SU-DHL-6 (cell line): ENCODE data around the gene ATXN2L.
"Not testable (repeated sequence)": the region's sequence is repeated elsewhere in the genome, so short reads cannot be mapped to it uniquely, and the experiment has no call there.

Source experiments
- H2AFZ ChIP-seq: fragments of 200-600 bp; sonication (generic); 2 replicates; pipeline ENCODE4 v1.6.1; 2014; ENCODE audit warnings: low read depth, mild to moderate bottlenecking, moderate library complexity, mixed read lengths, antibody characterized with exemption, low read length; ENCODE audit not compliant: severe bottlenecking
- H3F3A ChIP-seq: fragments of 200-600 bp; shearing (Covaris generic); 2 replicates; pipeline ENCODE4 v1.6.0; 2016; ENCODE audit warnings: antibody characterized with exemption, mild to moderate bottlenecking; ENCODE audit not compliant: insufficient read depth
- H3K27ac ChIP-seq: fragments of 200-600 bp; sonication (generic); 2 replicates; pipeline ENCODE4 v1.5.1; 2016; ENCODE audit warnings: low read depth, mild to moderate bottlenecking, low read length, moderate library complexity, mixed read lengths
- H3K27me3 ChIP-seq: fragments of 200-600 bp; sonication (generic), shearing (Covaris generic); 2 replicates; pipeline ENCODE4 v1.6.0; 2014; ENCODE audit warnings: mild to moderate bottlenecking, low read length
- H3K36me3 ChIP-seq: fragments of 200-600 bp; sonication (generic); 2 replicates; pipeline ENCODE4 v1.6.1; 2014; ENCODE audit warnings: mild to moderate bottlenecking, low read length, mixed read lengths
- H3K4me2 ChIP-seq: fragments of 300-600, 200-600 bp; shearing (Covaris generic), sonication (generic); 2 replicates; pipeline ENCODE4 v1.6.0; 2014; ENCODE audit warnings: low read length, low read depth, mild to moderate bottlenecking; ENCODE audit not compliant: poor library complexity, severe bottlenecking
- H3K4me3 ChIP-seq: fragments of 200-600 bp; sonication (generic); 2 replicates; pipeline ENCODE4 v1.5.1; 2014; ENCODE audit warnings: antibody characterized with exemption, low read length, mild to moderate bottlenecking, mixed read lengths; ENCODE audit not compliant: insufficient read depth, poor library complexity, severe bottlenecking
- H3K79me2 ChIP-seq: fragments of 200-600 bp; sonication (generic); 2 replicates; pipeline ENCODE4 v1.6.1; 2014; ENCODE audit warnings: mild to moderate bottlenecking, low read length, moderate library complexity; ENCODE audit not compliant: insufficient read depth
- H3K9ac ChIP-seq: fragments of 200-600 bp; sonication (generic); 2 replicates; pipeline ENCODE4 v1.7.0; 2014; ENCODE audit warnings: mild to moderate bottlenecking, low read length
- H3K9me2 ChIP-seq: fragments of 200-600 bp; sonication (generic); replicated peaks from 2 replicates; pipeline ENCODE4 v1.6.1; 2014; ENCODE audit warnings: low read length; ENCODE audit not compliant: insufficient read depth
- H3K9me3 ChIP-seq: fragments of 200-600 bp; sonication (generic); 2 replicates; pipeline ENCODE4 v1.6.1; 2014; ENCODE audit warnings: low read length, mixed read lengths; ENCODE audit not compliant: insufficient read depth
- H4K20me1 ChIP-seq: fragments of 200-600 bp; sonication (generic); 2 replicates; pipeline ENCODE4 v1.6.1; 2014; ENCODE audit warnings: low read depth, mild to moderate bottlenecking, antibody characterized with exemption, low read length, moderate library complexity, mixed read lengths
- EZH2phosphoT487 ChIP-seq: fragments of 200-600 bp; sonication (generic), shearing (Covaris generic); conservative IDR thresholded peaks from 2 replicates; pipeline ENCODE4 v1.6.1; 2018; ENCODE audit warnings: mild to moderate bottlenecking, antibody characterized with exemption, low read length, moderate library complexity, mixed read lengths
- TF ChIP-seq, protein P1 (sequence below): fragments of 200-600 bp; sonication (generic); IDR thresholded peaks from one replicate; pipeline ENCODE4 v1.5.1; 2017; ENCODE audit warnings: antibody characterized with exemption, mild to moderate bottlenecking, low read length, moderate library complexity; ENCODE audit not compliant: insufficient read depth, poor library complexity, severe bottlenecking

The ATXN2L gene

GRCh38 chr16:28880589-28880915 is 57.8 kb downstream of the ATXN2L start:
- no peaks in the 10 kb centered on the region for H3K36me3 ChIP-seq
- H4K20me1 ChIP-seq = no peaks in the 10 kb centered on the region
- TF ChIP-seq EZH2phosphoT487 = no peak
- TF ChIP-seq, protein P1, sequence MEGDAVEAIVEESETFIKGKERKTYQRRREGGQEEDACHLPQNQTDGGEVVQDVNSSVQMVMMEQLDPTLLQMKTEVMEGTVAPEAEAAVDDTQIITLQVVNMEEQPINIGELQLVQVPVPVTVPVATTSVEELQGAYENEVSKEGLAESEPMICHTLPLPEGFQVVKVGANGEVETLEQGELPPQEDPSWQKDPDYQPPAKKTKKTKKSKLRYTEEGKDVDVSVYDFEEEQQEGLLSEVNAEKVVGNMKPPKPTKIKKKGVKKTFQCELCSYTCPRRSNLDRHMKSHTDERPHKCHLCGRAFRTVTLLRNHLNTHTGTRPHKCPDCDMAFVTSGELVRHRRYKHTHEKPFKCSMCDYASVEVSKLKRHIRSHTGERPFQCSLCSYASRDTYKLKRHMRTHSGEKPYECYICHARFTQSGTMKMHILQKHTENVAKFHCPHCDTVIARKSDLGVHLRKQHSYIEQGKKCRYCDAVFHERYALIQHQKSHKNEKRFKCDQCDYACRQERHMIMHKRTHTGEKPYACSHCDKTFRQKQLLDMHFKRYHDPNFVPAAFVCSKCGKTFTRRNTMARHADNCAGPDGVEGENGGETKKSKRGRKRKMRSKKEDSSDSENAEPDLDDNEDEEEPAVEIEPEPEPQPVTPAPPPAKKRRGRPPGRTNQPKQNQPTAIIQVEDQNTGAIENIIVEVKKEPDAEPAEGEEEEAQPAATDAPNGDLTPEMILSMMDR = no peak
- H3K27ac ChIP-seq = no peak overlapping the region
- H3K4me3 ChIP-seq = no peak overlapping the region
- H3K9me3 ChIP-seq = peaks cover 4% of the 10 kb centered on the region; the same call in 1 of the 2 replicates
- H3F3A ChIP-seq = no peaks in the 10 kb centered on the region
- H3K9ac ChIP-seq = no peak overlapping the region
- H3K79me2 ChIP-seq = peaks cover 4% of the 10 kb centered on the region; the same call in 1 of the 2 replicates
- H3K27me3 ChIP-seq = no peaks in the 10 kb centered on the region
- no peak overlapping the region for H3K4me2 ChIP-seq
- H3K9me2 ChIP-seq = no peaks in the 10 kb centered on the region
- H2AFZ ChIP-seq = no peak overlapping the region

DNA sequence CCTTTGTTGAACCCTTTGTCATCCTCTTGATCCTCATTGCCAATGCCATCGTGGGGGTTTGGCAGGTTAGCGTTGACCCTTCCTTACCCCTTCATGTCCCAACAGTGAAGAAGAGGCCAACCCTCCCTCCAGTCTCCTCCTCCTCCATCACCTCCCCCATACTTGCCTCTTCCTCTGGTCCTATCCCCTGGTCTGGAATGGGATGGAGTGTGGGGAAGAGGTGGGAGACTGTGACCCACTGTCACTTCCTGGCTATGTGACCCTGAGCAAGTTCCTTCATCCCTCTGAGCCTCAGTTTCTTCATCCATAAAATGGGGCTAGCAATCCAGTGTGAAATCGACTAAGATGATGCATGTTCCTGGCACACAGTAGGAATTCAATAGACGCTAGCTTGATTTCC is 58.2 kb downstream of the ATXN2L start:
- TF ChIP-seq, protein P1 = no peak
- TF ChIP-seq EZH2phosphoT487 = no peak
- Histone ChIP-seq H3K79me2 (peaks cover 4% of the 10 kb centered on the region; the same call in 1 of the 2 replicates), H3K9me2 (no peaks in the 10 kb centered on the region), H3K27ac (no peak overlapping the region), H3K9ac (no peak overlapping the region), H3K4me3 (no peak overlapping the region), H3K4me2 (no peak overlapping the region), H3K9me3 (peaks cover 4% of the 10 kb centered on the region; the same call in 1 of the 2 replicates), H4K20me1 (no peaks in the 10 kb centered on the region), H2AFZ (no peak overlapping the region), H3K27me3 (no peaks in the 10 kb centered on the region), H3F3A (no peaks in the 10 kb centered on the region), H3K36me3 (no peaks in the 10 kb centered on the region)

DNA sequence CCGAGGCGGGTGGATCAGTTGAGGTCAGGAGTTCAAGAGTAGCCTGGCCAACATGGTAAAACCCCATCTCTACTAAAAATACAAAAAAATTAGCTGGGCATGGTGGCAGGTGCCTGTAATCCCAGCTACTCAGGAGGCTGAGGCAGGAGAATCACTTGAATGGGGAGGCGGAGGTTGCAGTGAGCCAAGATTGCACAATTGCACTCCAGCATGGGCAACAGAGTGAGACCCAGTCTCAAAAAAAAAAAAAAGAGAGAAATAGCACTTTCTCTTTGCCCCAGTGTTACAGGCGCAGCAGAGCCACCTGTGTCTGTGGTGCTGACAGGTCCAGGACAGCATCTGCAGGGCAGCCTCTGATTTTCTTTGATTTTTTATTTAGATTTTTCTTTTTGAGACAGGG is 58.8 kb downstream of the ATXN2L start:
- not testable (repeated sequence) for H3K9ac ChIP-seq, H4K20me1 ChIP-seq, H3K4me2 ChIP-seq, H3F3A ChIP-seq, H3K79me2 ChIP-seq, H3K9me2 ChIP-seq, H3K4me3 ChIP-seq, H3K36me3 ChIP-seq, H3K27me3 ChIP-seq, H3K9me3 ChIP-seq, H3K27ac ChIP-seq, H2AFZ ChIP-seq

DNA sequence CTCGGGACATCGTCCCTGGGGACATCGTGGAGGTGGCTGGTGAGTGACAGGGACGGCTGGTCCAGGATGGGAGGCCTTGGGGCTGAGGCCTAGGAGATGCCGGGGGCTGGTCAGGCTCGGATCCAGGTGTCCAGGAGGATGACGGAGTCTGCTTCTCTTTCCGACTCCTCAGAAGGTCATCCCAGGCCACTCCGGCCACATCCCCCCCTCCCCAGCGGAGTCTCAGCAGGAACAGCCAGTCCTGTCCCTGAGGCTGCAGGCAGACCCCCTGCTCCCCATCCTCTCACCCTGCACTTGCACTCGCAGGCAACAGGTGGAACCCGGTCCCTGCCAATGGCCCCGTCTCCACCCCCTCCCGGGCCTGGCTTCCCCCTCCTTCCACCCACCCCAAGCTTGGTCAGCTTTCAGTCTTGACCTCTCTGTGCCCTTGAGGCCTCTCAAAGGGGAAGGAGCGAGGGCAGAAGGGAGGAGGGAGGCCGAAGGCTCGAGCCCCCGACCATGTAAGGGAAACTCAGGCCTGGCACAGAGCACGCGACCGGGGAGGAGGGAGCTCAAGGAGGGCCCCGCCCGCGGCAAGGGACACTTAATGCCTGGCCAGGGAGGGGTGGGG is 59.9 kb downstream of the ATXN2L start:
- Histone ChIP-seq H3K9ac (no peak overlapping the region), H3K27ac (no peak overlapping the region), H3K9me2 (no peaks in the 10 kb centered on the region), H3F3A (no peaks in the 10 kb centered on the region), H3K27me3 (no peaks in the 10 kb centered on the region), H2AFZ (no peak overlapping the region), H3K36me3 (no peaks in the 10 kb centered on the region), H3K4me3 (no peak overlapping the region), H4K20me1 (no peaks in the 10 kb centered on the region), H3K9me3 (peaks cover 4% of the 10 kb centered on the region; the same call in 1 of the 2 replicates), H3K4me2 (no peak overlapping the region), H3K79me2 (peaks cover 4% of the 10 kb centered on the region; the same call in 1 of the 2 replicates)
- TF ChIP-seq EZH2phosphoT487 = no peak
- TF ChIP-seq, protein P1 = no peak
